ENCODE results near the gene PAAF1.

DNA sequence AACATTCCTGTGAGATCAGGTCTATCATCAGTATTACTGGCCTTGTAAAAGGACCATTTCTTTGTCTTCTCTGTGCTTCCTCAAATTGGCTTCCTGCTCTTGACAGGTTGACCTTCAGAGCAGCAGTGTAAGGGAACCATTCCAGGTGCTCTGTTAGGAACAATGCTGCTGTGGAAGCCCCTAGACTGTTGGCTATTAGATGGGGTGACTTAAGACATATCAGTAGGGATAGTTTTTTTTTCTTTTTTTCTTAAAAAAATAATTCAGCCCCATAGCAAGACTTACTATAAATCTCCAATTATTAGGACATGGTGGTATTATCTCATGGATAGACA is 37.7 kb upstream of the PAAF1 start:
- TF ChIP-seq, protein P1, sequence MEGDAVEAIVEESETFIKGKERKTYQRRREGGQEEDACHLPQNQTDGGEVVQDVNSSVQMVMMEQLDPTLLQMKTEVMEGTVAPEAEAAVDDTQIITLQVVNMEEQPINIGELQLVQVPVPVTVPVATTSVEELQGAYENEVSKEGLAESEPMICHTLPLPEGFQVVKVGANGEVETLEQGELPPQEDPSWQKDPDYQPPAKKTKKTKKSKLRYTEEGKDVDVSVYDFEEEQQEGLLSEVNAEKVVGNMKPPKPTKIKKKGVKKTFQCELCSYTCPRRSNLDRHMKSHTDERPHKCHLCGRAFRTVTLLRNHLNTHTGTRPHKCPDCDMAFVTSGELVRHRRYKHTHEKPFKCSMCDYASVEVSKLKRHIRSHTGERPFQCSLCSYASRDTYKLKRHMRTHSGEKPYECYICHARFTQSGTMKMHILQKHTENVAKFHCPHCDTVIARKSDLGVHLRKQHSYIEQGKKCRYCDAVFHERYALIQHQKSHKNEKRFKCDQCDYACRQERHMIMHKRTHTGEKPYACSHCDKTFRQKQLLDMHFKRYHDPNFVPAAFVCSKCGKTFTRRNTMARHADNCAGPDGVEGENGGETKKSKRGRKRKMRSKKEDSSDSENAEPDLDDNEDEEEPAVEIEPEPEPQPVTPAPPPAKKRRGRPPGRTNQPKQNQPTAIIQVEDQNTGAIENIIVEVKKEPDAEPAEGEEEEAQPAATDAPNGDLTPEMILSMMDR (IDR thresholded peaks at IDR 0.05) = no peak
- no peak for TF ChIP-seq POLR2A (IDR thresholded peaks at IDR 0.05)

Data from testis (tissue), 2 donors.